ENCODE measurements around the gene MDH2. TPM values are rescaled to one million over a fixed set of nuclear protein-coding genes. Genes with fewer than 3 reads are reported as not detected.
"Not testable (repeated sequence)": the region's sequence is repeated elsewhere in the genome, so short reads cannot be mapped to it uniquely, and the experiment has no call there.

The MDH2 gene
- total RNA-seq, 1 experiment from 2014 or later, result 154 TPM

GRCh38 chr7:76050545-76050944 is 2.6 kb downstream of the MDH2 start:
- Mint-ChIP-seq H3K36me3 (ENCODE audit: insufficient read depth, unreplicated experiment) (peaks cover 29% of the 10 kb centered on the region), H3K4me3 (ENCODE audit: low read depth, unreplicated experiment) (no peak overlapping the region), H3K4me1 (ENCODE audit: low read depth, unreplicated experiment) (peaks cover 17% of the 10 kb centered on the region), H3K27ac (ENCODE audit: unreplicated experiment) (no peak overlapping the region), H3K9me3 (ENCODE audit: low read depth, unreplicated experiment) (no peaks in the 10 kb centered on the region), H3K27me3 (ENCODE audit: unreplicated experiment) (no peaks in the 10 kb centered on the region)
- no peak for TF ChIP-seq CTCF (IDR thresholded peaks at IDR 0.05; ENCODE audit: unreplicated experiment)
- CTCF ChIA-PET, result no interaction called here
- intact Hi-C loops (cut with micrococcal nuclease; ENCODE audit: unreplicated experiment), result no loop called here
- DNase-seq, result no peak
- no TSS peak for BruUV-seq (replicated peaks)

- peaks cover 17% of the 10 kb centered on the region for H3K4me1 Mint-ChIP-seq (ENCODE audit: low read depth, unreplicated experiment)
Measured at GRCh38 chr7:76051840-76052239, 3.9 kb downstream of the MDH2 start.

GRCh38 chr7:76052681-76053080 is 4.8 kb downstream of the MDH2 start:
- Mint-ChIP-seq H3K36me3 (ENCODE audit: insufficient read depth, unreplicated experiment) (peaks cover 25% of the 10 kb centered on the region), H3K4me1 (ENCODE audit: low read depth, unreplicated experiment) (peaks cover 17% of the 10 kb centered on the region)
- H3K9me3 Mint-ChIP-seq (ENCODE audit: low read depth, unreplicated experiment); intact Hi-C loops (cut with micrococcal nuclease; ENCODE audit: unreplicated experiment); BruUV-seq (replicated peaks); DNase-seq; H3K27ac Mint-ChIP-seq (ENCODE audit: unreplicated experiment); H3K27me3 Mint-ChIP-seq (ENCODE audit: unreplicated experiment); CTCF ChIA-PET; H3K4me3 Mint-ChIP-seq (ENCODE audit: low read depth, unreplicated experiment): not testable (repeated sequence)

More at GRCh38 chr7:76051840-76052239, 3.9 kb downstream of the MDH2 start:
- H3K27ac Mint-ChIP-seq (ENCODE audit: unreplicated experiment), result no peak overlapping the region
- no peak for DNase-seq
- no TSS peak for BruUV-seq (replicated peaks)
- H3K9me3 Mint-ChIP-seq (ENCODE audit: low read depth, unreplicated experiment), result no peaks in the 10 kb centered on the region
- no peaks in the 10 kb centered on the region for H3K27me3 Mint-ChIP-seq (ENCODE audit: unreplicated experiment)
- intact Hi-C loops (cut with micrococcal nuclease; ENCODE audit: unreplicated experiment), result no loop called here
- CTCF ChIA-PET, result no interaction called here
- no peak overlapping the region for H3K4me3 Mint-ChIP-seq (ENCODE audit: low read depth, unreplicated experiment)
- peaks cover 29% of the 10 kb centered on the region for H3K36me3 Mint-ChIP-seq (ENCODE audit: insufficient read depth, unreplicated experiment)
- TF ChIP-seq CTCF (IDR thresholded peaks at IDR 0.05; ENCODE audit: unreplicated experiment), result no peak

GRCh38 chr7:76053461-76053860 is 5.6 kb downstream of the MDH2 start:
- no peak for TF ChIP-seq CTCF (IDR thresholded peaks at IDR 0.05; ENCODE audit: unreplicated experiment)
- intact Hi-C loops (cut with micrococcal nuclease; ENCODE audit: unreplicated experiment), result no loop called here
- Mint-ChIP-seq H3K27ac (ENCODE audit: unreplicated experiment) (no peak overlapping the region), H3K4me1 (ENCODE audit: low read depth, unreplicated experiment) (peaks cover 17% of the 10 kb centered on the region), H3K9me3 (ENCODE audit: low read depth, unreplicated experiment) (no peaks in the 10 kb centered on the region), H3K4me3 (ENCODE audit: low read depth, unreplicated experiment) (no peak overlapping the region), H3K27me3 (ENCODE audit: unreplicated experiment) (no peaks in the 10 kb centered on the region), H3K36me3 (ENCODE audit: insufficient read depth, unreplicated experiment) (peaks cover 17% of the 10 kb centered on the region)
- BruUV-seq (replicated peaks), result no TSS peak
- CTCF ChIA-PET, result no interaction called here
- DNase-seq, result no peak

- Mint-ChIP-seq H3K27me3 (ENCODE audit: unreplicated experiment) (no peaks in the 10 kb centered on the region), H3K4me1 (ENCODE audit: low read depth, unreplicated experiment) (peaks cover 10% of the 10 kb centered on the region), H3K9me3 (ENCODE audit: low read depth, unreplicated experiment) (no peaks in the 10 kb centered on the region), H3K27ac (ENCODE audit: unreplicated experiment) (no peak overlapping the region), H3K36me3 (ENCODE audit: insufficient read depth, unreplicated experiment) (peaks cover 8% of the 10 kb centered on the region), H3K4me3 (ENCODE audit: low read depth, unreplicated experiment) (no peak overlapping the region)
- no TSS peak for BruUV-seq (replicated peaks)
- no peak for DNase-seq
- TF ChIP-seq CTCF (IDR thresholded peaks at IDR 0.05; ENCODE audit: unreplicated experiment), result no peak
- CTCF ChIA-PET, result no interaction called here
- intact Hi-C loops (cut with micrococcal nuclease; ENCODE audit: unreplicated experiment), result no loop called here
Measured at GRCh38 chr7:76054123-76055120, 6.5 kb downstream of the MDH2 start.
